HepG2 (cell line): Measurements from ENCODE around the gene PRR15L. TPM values are rescaled to one million over a fixed set of nuclear protein-coding genes. Genes with fewer than 3 reads are reported as not detected.
A peak's percentile ranks its signal among the peaks of the same experiment; 100 is the strongest.

Experiments used
- CHD4 ChIP-seq: fragments of 200-600 bp; sonication (generic); IDR thresholded peaks from 2 replicates; pipeline ENCODE4 v1.7.0; 2017; ENCODE audit warnings: mild to moderate bottlenecking, low read length, borderline replicate concordance
- EHMT2 ChIP-seq: fragments of 200-600 bp; sonication (generic); IDR thresholded peaks from 2 replicates; pipeline ENCODE4 v1.7.0; 2017; ENCODE audit warnings: antibody characterized with exemption, low read depth, low read length, borderline replicate concordance
- FOXA3 ChIP-seq: IDR thresholded peaks from 2 replicates; pipeline ENCODE4 v1.6.1; 2016; ENCODE audit warnings: missing genetic modification reagents, missing compliant biosample characterization
- FOXC1 ChIP-seq: sonication (generic); formaldehyde crosslinking; IDR thresholded peaks from 2 replicates; pipeline ENCODE4 v1.8.0; 2022; ENCODE audit warnings: mild to moderate bottlenecking, missing genetic modification reagents, borderline replicate concordance
- FOXP1 ChIP-seq, 2 experiments: fragments of 450-650 bp in 1 of 2; IDR thresholded peaks; 2 replicates each; pipeline ENCODE4 v1.6.1; 2017 to 2018; ENCODE audit warnings: antibody characterized with exemption in 1 of 2
- GFI1 ChIP-seq: sonication (generic); formaldehyde crosslinking; IDR thresholded peaks from 2 replicates; pipeline ENCODE4 v1.5.0; 2020; ENCODE audit warnings: missing genetic modification reagents, mild to moderate bottlenecking, borderline replicate concordance
- NFYB ChIP-seq: sonication (generic); formaldehyde crosslinking; IDR thresholded peaks from 2 replicates; pipeline ENCODE4 v1.4.0; 2020; ENCODE audit warnings: missing genetic modification reagents
- POLR2AphosphoS5 ChIP-seq: IDR thresholded peaks from 2 replicates; pipeline ENCODE4 v1.6.1; 2012; ENCODE audit warnings: low read depth, low read length
- TBX2 ChIP-seq: sonication (generic); formaldehyde crosslinking; IDR thresholded peaks from 2 replicates; pipeline ENCODE4 v1.5.0; 2020; ENCODE audit warnings: missing genetic modification reagents, mild to moderate bottlenecking, borderline replicate concordance
- TCF7L2 ChIP-seq: IDR thresholded peaks from 2 replicates; pipeline ENCODE4 v1.6.1; 2011; ENCODE audit warnings: mild to moderate bottlenecking, low read depth, low read length, moderate library complexity
- TEAD3 ChIP-seq: optimal IDR thresholded peaks from 2 replicates; pipeline ENCODE3; 2016; ENCODE audit warnings: borderline replicate concordance
- ZEB1 ChIP-seq: IDR thresholded peaks from 2 replicates; pipeline ENCODE4 v1.6.1; 2012; ENCODE audit warnings: mild to moderate bottlenecking, low read depth, inconsistent platforms; ENCODE audit not compliant: insufficient replicate concordance
- ZMYM2 ChIP-seq: sonication (generic); formaldehyde crosslinking; IDR thresholded peaks from 2 replicates; pipeline ENCODE4 v1.8.0; 2022; ENCODE audit warnings: mild to moderate bottlenecking, missing genetic modification reagents
- ZNF263 ChIP-seq: sonication (generic); formaldehyde crosslinking; IDR thresholded peaks from 2 replicates; pipeline ENCODE4 v1.4.0; 2020; ENCODE audit warnings: missing genetic modification reagents
- polyA plus RNA-seq, 8 experiments: library from polyadenylated mRNA; depleted of rRNA in 3 of 8; stranded (reverse) in 7 of 8; unstranded in 1 of 8; fragments of >200 nt; fragmentation: Illumina TruSeq in 4 of 8; extraction: Trizol in 4 of 8; gene quantifications; 2 replicates each; pipeline versions ENCODE4 v1.2.1 to v1.2.3, GENCODE V29; 2011 to 2016; ENCODE audit warnings: low read depth in 4 of 8, missing spikeins in 1 of 8, mixed read lengths in 1 of 8; ENCODE audit not compliant: insufficient read depth in 1 of 8
- total RNA-seq, 5 experiments: library from RNA; depleted of rRNA; stranded (reverse); fragments of >200 nt; fragmentation: Illumina TruSeq; extraction: Trizol; gene quantifications; 2 replicates each; pipeline ENCODE4 v1.2.3, GENCODE V29; 2016; ENCODE audit warnings: low read depth in 1 of 5
- TF ChIP-seq, protein P1 (sequence below): sonication (generic); formaldehyde crosslinking; conservative IDR thresholded peaks from 2 replicates; pipeline ENCODE4 v1.8.1; 2023; ENCODE audit warnings: missing genetic modification reagents
- TF ChIP-seq, protein P2 (sequence below): sonication (generic); formaldehyde crosslinking; IDR thresholded peaks from 2 replicates; pipeline ENCODE4 v1.5.0; 2020; ENCODE audit warnings: missing genetic modification reagents
- TF ChIP-seq, protein P3 (sequence below): sonication (generic); formaldehyde crosslinking; IDR thresholded peaks from 2 replicates; pipeline ENCODE4 v1.4.0; 2020; ENCODE audit warnings: missing genetic modification reagents

The PRR15L gene
- total and polyA plus RNA-seq, 2 of the 13 experiments (the other 11 are each of a cell fraction or from before 2014, with no cell fraction given), result 0.44 to 2.0 TPM

DNA sequence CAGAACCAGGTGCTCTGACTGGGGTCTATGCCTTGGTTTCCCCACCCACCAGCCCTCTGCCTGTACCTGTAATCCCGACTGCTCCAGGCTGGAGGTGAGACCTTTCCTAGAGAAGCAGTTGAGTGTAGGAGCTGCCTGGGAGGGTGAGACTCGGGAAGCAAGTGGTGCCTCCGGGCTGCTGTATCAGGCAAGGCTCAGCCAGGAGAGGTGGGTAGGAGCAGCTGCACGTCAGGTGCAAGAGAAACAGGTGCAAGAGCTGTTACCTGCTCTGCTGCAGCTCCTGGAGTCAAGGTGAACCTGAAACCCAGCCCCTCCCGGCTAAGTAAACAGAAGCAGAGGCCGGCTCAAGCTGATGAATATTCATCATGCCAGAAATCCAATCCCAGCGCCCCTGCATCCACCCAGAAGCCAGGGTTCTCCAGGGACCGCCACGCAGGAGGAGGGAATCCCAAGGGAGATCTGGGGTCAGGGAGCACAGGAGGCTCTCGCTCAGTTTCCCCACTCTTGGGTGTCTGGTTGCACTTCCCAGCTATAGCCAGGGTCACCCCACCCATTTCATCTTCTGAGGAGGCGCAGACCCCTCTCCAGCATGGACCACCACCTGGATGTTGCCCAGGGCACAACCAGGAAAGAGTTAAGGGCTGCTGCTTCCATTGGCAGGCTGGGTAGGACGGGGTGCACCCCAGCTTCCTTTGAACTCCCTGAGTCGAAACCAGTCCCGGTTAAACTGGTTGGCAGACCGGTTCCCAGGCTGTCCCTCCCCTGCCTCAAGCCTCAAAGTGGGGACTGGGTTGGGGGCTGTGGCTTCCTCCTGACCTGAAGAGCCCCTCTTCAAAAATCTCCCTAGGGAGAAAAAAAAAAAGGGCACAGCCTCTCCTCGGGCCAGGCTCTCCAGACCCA lies at the start of gene PRR15L (continued):
- TF ChIP-seq ZEB1 (peak; percentile 96), POLR2AphosphoS5 (no peak), FOXP1 (IDR thresholded peaks at IDR 0.05) (no peak), FOXP1 (CRISPR knock-in tag; IDR thresholded peaks at IDR 0.05) (no peak), ZMYM2 (CRISPR knock-in tag) (no peak), GFI1 (CRISPR knock-in tag) (no peak), TCF7L2 (no peak), TEAD3 (CRISPR knock-in tag) (no peak), CHD4 (no peak), EHMT2 (no peak), NFYB (CRISPR knock-in tag) (0 out of 2 replicates have a peak, but pooled peaks have one; percentile 13), FOXC1 (CRISPR knock-in tag) (0 out of 2 replicates have a peak, but pooled peaks have one; percentile 11), TBX2 (CRISPR knock-in tag) (no peak), FOXA3 (0 out of 2 replicates have a peak, but pooled peaks have one; percentile 20), ZNF263 (CRISPR knock-in tag) (peak; percentile 1; the same call in 1 of the 2 replicates)
- TF ChIP-seq, protein P1, sequence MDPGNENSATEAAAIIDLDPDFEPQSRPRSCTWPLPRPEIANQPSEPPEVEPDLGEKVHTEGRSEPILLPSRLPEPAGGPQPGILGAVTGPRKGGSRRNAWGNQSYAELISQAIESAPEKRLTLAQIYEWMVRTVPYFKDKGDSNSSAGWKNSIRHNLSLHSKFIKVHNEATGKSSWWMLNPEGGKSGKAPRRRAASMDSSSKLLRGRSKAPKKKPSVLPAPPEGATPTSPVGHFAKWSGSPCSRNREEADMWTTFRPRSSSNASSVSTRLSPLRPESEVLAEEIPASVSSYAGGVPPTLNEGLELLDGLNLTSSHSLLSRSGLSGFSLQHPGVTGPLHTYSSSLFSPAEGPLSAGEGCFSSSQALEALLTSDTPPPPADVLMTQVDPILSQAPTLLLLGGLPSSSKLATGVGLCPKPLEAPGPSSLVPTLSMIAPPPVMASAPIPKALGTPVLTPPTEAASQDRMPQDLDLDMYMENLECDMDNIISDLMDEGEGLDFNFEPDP (CRISPR knock-in tag), result 0 out of 2 replicates have a peak, but pooled peaks have one; percentile 40
- TF ChIP-seq, protein P2, sequence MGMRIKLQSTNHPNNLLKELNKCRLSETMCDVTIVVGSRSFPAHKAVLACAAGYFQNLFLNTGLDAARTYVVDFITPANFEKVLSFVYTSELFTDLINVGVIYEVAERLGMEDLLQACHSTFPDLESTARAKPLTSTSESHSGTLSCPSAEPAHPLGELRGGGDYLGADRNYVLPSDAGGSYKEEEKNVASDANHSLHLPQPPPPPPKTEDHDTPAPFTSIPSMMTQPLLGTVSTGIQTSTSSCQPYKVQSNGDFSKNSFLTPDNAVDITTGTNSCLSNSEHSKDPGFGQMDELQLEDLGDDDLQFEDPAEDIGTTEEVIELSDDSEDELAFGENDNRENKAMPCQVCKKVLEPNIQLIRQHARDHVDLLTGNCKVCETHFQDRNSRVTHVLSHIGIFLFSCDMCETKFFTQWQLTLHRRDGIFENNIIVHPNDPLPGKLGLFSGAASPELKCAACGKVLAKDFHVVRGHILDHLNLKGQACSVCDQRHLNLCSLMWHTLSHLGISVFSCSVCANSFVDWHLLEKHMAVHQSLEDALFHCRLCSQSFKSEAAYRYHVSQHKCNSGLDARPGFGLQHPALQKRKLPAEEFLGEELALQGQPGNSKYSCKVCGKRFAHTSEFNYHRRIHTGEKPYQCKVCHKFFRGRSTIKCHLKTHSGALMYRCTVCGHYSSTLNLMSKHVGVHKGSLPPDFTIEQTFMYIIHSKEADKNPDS (CRISPR knock-in tag), result peak; percentile 47; the same call in 1 of the 2 replicates
- TF ChIP-seq, protein P3, sequence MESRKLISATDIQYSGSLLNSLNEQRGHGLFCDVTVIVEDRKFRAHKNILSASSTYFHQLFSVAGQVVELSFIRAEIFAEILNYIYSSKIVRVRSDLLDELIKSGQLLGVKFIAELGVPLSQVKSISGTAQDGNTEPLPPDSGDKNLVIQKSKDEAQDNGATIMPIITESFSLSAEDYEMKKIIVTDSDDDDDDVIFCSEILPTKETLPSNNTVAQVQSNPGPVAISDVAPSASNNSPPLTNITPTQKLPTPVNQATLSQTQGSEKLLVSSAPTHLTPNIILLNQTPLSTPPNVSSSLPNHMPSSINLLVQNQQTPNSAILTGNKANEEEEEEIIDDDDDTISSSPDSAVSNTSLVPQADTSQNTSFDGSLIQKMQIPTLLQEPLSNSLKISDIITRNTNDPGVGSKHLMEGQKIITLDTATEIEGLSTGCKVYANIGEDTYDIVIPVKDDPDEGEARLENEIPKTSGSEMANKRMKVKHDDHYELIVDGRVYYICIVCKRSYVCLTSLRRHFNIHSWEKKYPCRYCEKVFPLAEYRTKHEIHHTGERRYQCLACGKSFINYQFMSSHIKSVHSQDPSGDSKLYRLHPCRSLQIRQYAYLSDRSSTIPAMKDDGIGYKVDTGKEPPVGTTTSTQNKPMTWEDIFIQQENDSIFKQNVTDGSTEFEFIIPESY (CRISPR knock-in tag), result no peak
- TF ChIP-seq, all 625 proteins: peak for 15
